A172 (cell line): Measurements from ENCODE around the gene SEC63. TPM values are rescaled to one million over a fixed set of nuclear protein-coding genes. Genes with fewer than 3 reads are reported as not detected.
A peak's percentile ranks its signal among the peaks of the same experiment; 100 is the strongest.
"Not testable (repeated sequence)": the region's sequence is repeated elsewhere in the genome, so short reads cannot be mapped to it uniquely, and the experiment has no call there.

Source experiments
- DNase-seq: peaks from one replicate; pipeline ENCODE4 v3.0.0-alpha.2; 2015; ENCODE audit warnings: low spot score
- total RNA-seq: library from RNA; depleted of rRNA; stranded (reverse); fragments of >200 nt; shearing (Covaris generic); gene quantifications from 2 replicates; pipeline ENCODE4 v1.2.3, GENCODE V29; 2014; rRNA removed

Gene SEC63, protein sequence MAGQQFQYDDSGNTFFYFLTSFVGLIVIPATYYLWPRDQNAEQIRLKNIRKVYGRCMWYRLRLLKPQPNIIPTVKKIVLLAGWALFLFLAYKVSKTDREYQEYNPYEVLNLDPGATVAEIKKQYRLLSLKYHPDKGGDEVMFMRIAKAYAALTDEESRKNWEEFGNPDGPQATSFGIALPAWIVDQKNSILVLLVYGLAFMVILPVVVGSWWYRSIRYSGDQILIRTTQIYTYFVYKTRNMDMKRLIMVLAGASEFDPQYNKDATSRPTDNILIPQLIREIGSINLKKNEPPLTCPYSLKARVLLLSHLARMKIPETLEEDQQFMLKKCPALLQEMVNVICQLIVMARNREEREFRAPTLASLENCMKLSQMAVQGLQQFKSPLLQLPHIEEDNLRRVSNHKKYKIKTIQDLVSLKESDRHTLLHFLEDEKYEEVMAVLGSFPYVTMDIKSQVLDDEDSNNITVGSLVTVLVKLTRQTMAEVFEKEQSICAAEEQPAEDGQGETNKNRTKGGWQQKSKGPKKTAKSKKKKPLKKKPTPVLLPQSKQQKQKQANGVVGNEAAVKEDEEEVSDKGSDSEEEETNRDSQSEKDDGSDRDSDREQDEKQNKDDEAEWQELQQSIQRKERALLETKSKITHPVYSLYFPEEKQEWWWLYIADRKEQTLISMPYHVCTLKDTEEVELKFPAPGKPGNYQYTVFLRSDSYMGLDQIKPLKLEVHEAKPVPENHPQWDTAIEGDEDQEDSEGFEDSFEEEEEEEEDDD
- 11.5 and 18.7 TPM in 2 replicates for total RNA-seq

DNA sequence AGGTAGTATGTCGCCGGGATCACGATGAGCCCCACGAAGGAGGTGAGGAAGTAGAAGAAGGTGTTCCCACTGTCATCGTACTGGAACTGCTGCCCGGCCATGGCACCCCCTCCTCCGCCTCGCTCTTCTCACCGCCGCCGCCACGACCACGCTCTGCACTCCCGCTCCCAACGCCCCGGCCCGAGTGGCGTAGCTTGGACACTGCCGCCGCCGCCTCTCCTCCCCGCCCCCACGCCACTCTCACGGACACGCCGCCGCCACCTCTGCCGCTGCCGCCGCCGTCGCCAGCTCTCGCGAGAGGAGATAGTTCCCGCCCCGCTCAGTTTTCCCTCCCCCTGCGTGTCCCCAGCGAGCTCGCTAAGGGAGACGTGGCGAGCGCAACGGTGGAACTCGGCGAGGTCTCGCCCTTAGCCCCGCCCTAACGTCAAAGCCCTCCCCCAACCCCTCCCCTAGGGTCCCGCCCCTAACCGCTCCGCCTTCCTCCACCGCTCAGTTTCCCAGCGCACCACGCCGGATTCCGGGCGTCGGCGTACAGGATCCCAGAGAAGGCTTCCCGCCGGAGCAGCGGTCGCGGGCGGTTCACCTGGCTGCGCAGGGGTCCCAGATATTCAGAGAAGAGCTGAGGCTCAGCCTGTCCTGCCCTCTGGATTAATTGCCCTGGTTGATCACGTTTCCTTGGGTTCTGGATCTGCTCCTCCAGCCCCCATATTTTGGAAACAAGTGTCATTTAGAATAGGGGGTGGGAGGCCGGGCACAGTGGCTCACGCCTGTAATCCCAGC lies at the start of gene SEC63:
SEC63 (minus strand) TSS at position 300 of the 780 bp plus-strand sequence; CDS start at position 101, 199 bp downstream.
- DNase-seq, result peak; percentile 89

DNA sequence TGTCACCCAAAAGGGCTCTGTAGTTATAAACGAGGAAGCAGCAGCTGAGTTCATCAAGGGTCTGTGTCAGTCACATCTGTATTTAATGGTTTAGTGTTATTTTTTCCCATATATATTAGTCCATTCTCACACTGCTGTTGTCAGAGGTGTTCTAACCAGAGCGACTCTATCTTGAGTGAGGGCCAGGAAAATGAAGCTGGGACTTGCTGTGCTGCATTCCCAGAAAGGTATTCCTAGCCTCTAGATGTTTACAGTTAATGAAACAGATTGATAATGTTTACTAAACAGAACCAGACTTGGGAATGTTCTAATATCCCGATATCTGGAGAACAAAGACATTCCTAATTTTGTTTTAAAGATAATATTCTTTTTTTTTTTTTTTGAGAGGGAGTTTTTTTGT lies 48.0 kb upstream of the SEC63 start:
- no peak for DNase-seq

DNA sequence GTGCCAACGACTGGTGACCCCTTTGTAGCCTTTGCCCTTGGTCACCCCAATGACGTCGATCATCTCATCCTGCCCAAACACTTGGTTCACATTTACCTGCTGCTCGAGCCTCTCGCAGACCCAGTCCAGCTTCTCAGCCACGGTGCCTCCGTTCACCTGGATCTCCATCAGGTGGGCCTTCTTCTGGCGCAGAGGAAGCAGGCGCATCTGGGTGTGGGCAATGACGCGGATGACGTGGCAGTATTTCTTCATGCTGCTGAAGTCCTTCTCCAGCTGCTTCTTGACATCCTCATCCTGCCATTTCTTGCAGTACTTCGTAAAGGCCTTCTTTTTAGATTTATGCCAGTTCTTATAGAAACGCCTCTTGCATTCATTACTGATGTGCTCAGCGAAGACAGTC lies 46.9 kb upstream of the SEC63 start:
- DNase-seq, result no peak

DNA sequence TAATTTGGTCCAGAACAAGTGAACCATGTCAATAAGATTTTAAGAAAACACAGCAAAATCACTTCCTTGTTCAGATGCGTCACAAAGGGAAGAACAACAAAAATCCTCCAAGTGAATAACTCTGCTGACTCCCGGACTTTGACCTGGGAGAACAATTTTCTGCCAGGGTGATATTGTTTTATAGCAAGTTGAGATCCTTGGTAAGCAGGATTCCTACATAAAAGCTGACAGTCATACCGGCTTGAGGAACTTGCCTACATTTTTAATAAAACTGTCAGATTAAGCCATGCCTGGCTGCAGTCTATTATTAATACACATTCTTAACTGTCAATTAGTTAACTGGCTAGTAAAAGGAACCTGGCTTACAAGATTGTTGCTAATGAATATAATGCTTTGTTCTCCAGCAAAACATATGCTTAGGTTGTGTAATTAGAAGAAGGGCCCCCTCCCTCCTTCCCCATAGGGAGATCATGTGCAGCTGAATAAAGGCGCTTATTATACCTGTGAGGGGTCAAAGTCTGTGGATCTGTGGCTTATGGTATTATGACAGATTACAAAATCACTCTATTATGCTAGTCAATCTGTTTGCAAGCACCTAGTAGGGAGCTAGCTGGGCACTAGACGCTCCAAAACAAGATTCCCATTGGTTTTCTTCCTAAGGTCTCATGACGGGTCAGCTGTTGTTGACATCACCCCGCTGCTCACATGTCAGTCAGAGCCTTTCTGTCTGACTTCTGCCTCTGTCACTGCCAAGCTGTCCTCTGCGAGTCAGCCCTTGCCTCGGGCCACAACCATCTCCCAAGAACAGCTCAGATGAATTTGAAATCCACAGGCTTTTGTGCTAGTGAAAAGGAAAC lies 44.6 kb upstream of the SEC63 start:
- no peak for DNase-seq

DNA sequence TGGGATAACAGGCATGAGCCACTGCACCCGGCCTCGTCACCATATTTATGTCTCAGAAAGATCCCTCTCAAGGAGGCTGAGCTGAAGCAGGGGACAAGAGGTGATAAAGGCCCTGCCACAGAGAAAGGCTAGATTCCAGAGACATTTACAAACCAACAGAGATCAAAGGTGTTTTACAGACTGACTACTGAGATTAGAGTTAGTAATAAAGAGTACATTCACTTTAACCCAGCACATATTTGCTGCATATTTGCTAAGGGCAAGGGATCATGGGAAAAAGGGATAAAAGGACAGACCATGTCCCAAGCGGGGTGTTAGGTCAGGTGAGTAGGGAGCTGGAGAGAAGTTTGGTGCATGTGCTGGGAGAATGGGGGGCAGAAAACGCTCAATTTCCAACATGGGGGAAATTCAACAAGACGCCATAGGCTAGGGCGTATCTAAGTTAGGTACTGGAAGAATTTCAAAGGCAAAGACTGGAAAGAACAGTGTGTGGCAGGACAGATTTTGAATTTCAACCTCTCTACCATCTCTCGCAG lies 43.8 kb upstream of the SEC63 start:
- DNase-seq, result no peak

DNA sequence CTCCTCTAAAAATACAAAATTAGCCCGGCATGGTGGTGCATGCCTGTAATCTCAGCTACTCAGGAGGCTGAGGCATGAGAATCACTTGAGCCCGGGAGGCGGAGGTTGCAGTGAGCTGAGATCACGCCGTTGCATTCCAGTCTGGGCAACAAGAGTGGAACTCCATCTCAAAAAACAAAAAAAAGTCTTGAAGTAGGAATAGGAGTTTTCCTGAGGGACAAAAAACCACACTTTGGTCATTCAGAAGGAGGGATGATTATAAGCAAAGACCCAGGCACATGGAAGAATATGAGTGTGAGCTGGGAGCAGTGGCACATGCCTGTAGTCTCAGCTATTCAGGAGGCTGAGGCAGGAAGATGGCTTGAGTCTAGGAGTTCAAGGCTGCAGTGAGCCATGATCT lies 42.3 kb upstream of the SEC63 start:
- DNase-seq, result not testable (repeated sequence)

DNA sequence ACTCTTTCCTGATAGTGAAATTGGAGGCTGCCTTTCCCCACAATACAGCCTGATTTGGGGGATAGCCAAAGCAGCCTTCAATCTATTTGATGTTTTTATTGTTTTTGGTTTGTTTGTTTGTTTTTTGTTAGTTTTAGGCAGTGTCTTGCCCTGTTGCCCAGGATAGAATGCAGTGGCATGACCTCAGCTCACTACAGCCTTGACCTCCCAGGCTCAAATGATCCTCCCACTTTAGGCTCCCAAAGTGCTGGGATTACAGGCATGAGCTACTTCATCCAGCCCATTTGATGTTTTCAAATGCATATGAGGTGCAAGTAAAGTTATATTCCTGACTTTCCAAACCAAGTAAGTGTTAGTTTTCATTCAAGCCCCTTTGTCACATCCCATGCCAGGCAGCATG lies 41.3 kb upstream of the SEC63 start:
- DNase-seq, result no peak

DNA sequence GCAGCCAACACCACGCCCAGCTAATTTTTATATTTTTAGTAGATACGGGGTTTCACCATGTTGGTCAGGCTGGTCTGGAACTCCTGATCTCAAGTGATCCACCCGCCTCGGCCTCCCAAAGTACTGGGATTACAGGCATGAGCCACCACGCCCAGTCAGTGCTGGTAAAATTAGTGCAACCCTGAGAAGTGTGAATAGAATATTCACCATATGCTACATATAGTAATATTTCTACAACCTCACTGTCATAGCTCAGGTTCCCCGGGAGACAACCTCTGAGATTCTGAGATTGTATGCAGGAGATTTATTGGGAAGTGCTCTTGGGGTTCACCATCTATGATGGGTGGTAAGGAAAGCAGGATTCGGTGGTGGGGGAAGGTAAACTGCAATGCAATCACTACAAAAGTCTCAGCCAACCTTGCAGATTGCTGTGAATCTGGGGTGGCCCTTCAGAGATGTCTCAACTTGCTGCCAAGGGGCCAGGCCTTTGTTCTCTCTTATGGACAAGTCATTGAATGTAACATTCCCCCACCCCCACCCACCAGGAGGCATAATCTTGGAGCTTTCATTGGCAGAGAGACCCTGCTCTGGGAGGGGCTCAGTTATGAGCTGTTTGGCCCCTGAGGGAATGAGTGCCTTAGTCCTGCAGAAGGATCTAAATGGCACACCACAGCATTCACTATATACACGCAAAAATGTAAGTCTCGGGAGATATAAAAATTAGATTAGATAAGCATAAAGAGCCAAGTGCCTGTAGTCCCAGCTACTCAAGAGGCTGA lies 34.0 kb upstream of the SEC63 start:
- DNase-seq, result no peak

DNA sequence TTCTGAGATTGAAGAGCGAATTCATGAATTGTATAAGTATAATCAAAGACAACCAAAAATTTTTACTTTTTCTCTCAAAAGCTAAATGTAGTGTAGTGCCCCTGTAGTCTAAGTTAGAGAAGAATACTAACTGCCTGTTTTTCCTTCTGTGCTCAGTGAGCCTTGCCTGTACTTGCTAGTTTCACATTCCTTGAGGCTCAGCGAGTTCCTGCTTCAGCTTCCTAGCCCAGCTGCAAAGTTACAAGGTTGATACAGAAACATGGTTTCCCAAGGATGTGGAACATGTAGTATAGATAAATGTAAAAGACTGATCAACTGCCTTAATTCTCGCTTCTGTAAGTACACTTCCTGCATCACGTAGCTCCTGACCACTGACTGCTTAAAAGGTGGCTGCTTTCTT lies 33.1 kb upstream of the SEC63 start:
- DNase-seq, result no peak

DNA sequence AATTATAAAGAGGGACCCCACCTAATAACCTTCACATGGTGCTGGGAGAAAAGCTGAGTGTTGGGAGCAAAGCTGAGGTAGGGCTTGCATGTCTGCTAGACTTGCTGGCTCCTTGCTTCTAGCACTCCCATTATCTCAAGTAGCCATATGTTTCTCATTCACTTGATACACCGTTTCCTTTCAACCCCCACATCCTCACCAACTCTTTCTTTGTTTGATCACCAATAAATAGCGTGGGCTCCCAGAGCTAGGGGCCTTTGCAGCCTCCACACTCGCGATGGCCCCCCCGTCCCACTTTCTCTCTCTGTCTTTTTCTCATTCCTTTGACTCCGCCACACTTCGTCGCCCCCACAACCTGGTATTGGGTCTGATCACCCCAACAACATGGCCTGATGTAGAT lies 32.6 kb upstream of the SEC63 start:
- not testable (repeated sequence) for DNase-seq

DNA sequence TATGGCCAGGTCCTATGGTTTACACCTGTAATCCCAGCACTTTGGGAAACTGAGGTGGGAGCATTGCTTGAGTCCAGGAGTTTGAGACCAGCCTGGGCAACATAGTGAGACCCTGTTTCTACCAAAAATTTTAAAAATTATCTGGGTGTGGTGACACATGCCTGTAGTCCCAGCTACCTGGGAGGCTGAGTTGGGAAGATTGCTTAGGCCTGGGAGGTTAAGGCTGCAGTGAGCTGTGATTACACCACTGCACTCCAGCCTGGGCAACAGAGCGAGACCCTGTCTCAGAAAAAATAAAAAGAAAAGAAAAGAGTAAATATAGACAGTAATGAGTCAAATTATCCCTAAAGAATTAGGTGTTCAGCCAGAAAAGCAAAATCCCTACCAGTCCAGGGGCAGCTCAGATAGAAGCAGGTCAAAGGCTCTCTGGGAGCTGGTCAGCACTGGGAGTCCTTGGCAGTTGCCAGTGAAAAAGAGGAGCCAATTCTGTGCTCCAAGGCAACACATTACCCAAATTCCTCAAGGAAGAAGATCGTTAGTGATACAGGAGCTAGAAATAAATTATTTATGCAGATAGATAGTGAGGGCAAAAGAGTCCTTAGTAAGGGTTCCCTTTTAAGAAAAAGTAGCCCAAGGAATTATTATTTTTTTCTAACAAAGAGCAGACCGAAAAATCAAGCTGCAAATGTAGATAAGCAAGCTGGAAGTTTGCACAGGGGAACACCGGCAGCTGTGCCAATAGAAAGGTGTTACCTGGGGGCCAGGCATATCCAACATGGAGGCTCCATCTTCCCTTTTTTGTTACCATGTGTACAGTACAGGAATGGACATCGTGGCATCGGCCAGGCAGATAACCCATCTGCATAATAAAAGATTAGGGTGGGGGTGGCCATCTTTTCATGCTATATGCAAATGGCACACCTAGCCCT lies 31.4 kb upstream of the SEC63 start:
- DNase-seq, result no peak

DNA sequence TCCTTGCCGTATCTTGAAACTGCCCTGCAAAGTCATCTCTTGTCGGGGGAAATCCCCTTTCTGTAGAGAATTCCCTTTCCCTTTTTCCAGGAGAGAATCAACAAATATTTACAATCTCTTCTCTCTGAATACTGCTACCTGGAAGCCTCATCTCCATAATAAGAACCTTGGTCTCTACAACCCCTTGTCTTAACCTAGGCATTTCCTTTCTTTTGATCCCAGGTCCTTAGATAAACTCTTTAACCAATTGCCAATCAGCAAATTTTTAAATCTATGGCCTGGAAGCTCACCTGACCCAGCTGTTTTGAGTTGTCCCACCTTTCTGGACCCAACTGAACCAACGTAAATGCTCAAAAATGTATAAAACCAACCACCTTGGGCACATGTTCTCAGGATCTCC lies 30.6 kb upstream of the SEC63 start:
- no peak for DNase-seq

DNA sequence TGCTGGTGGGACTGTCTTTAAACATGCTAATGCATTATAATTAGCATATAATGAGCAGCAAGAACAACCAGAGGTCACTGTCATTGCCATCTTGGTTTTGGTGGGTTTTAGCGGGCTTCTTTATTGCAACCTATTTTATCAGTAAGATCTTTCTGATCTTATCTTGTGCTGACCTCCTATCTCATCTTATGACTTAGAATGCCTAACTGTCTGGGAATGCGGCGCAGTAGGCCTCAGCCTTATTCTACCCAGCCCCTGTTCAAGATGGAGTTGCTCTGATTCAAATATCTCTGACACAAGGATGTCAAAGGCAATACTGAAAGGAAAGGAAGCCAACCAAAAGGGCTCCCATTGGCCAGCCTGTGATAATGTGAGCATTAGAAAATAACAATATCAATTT lies 29.8 kb upstream of the SEC63 start:
- DNase-seq, result no peak

DNA sequence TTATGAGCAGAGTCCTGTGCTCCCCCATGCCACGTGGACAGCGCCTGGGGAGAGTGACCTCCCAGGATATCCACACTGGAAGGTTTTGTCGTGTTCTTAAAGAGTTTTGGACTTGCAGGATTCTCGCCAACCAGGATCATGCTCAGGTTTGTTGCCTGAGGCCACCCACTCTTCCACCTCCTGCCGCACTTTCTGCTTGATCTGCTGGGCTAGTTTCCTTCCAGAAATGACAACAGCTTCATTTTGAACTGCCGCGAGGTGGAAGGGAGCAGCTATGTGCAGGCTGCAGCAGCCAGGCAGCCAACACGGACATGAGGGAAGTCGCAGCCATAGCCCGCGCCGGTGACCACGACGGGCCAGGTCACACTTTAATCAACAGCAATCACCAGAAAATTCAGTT lies 27.7 kb upstream of the SEC63 start:
- DNase-seq, result no peak

DNA sequence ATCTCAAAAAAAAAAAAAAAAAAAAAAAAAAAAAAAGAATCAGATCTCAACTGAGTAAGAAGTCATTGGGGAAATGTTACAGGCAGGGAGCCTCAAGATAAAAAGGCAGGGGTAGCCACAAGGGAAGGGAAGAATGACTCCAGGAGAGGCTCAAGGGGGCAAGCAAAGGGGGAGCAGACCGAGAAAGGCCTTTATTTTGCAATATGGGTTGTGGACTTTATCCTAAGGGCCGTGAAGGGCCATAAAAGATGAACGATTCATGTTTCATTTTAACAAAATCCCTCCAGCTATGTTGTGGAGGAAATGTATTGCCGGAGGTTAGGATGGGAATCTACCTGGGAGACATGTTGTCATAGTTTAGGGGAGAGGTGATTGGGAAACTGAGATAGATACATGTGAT lies 25.8 kb upstream of the SEC63 start:
- DNase-seq, result no peak

DNA sequence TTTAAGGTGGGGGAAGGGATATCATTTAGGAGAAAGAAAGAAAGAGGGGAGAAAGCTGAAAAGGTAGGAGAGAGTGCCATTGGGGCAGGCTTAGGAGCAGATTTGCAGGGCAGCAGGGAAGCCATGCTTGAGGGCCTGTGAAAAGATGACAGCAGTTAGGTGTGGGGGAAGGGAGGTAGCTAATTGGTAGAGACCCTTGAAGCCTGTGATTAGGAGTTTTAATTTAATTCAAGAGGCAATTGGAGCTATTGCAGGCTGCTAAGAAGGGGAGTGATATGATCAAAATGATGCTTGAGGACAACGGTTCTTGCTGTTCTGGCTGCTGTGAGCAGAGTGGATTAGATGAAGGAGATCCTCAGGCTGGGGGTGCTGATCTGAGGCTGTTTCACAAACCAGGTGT lies 24.5 kb upstream of the SEC63 start:
- no peak for DNase-seq

DNA sequence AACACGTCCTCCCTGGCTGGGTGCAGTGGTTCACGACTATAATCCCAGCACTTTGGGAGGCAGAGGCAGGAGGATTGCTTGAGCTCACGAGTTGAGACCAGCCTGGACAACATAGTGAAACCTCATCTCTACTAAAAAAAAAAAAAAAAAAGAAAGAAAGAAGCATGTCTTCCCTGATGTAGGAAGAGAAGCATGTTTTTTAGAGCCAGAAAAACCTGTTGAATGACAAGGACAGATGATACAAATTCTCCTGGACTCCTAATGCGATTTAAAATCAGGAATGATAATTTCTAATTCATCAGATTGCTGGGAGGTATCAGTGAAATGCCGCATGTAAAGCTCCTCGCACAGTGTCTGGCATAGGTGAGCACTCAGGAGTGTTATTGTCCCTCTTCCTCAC lies 23.7 kb upstream of the SEC63 start:
- no peak for DNase-seq

DNA sequence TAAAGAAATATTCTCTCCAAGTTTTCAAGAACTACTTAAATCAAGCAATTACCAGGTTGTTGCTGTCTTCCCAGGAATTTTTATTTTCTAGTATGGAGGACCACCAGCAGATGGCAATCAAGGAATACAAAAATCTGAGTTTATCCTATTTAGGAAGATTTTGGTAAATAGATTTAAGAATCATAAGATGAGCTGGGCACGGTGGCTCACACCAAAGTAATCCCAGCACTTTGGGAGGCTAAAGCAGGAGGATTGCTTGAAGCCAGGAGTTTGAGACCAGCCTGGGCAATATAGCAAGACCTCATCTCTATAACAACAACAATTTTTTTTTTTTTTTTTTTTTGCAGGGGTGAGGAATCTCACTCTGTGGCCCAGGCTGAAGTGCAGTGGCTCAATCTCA lies 19.3 kb upstream of the SEC63 start:
- peak; percentile 33 for DNase-seq

DNA sequence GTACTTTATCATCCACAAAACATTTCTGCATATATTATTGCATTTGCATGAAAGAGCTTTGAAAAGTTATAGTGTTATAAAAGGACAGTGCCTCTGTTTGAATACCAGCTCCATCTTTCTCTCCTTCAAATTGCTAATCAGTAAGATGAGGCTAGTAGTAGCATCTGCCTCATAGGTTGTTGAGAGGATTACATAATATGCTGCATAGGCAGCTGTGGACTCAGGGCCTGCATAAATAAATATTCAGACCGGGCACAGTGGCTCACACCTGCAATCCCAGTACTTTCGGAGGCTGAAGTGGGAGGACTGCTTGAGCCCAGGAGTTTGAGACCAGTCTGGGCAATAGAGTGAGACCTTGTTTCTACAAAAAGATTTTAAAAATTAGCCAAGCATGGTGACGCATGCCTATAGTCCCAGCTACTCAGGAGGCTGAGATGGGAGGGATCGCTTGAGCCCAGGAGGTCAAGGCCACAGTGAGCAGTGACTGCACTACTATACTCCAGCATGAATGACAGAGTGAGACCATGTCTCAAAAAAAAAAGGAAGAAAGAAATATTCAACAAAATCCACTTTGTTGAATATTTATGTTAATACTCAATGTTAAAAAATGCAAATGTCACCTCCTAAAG lies 18.3 kb upstream of the SEC63 start:
- no peak for DNase-seq
